HL-60 (cell line): ENCODE data around the gene PTGER2.

Experiments
- CTCF ChIP-seq: IDR thresholded peaks from one replicate; pipeline ENCODE4 v1.5.1; 2011; ENCODE audit warnings: low read length, control low read depth, inconsistent platforms; ENCODE audit not compliant: insufficient read depth
- GABPA ChIP-seq: IDR thresholded peaks from 2 replicates; pipeline ENCODE4 v1.6.1; 2012; ENCODE audit warnings: low read depth
- POLR2AphosphoS5 ChIP-seq: IDR thresholded peaks from 2 replicates; pipeline ENCODE4 v1.6.1; 2012; ENCODE audit warnings: low read depth
- REST ChIP-seq: IDR thresholded peaks from 2 replicates; pipeline ENCODE4 v1.6.1; 2012; ENCODE audit warnings: low read depth; ENCODE audit not compliant: insufficient replicate concordance

GRCh38 chr14:52269100-52269499, 45.0 kb upstream of the PTGER2 start:
- TF ChIP-seq CTCF (no peak), REST (no peak), GABPA (no peak), POLR2AphosphoS5 (no peak)
